Panc1 (cell line): Measurements from ENCODE around the gene XRCC4. TPM values are rescaled to one million over a fixed set of nuclear protein-coding genes. Genes with fewer than 3 reads are reported as not detected.

Experiments used
- ATAC-seq: fragments of 200-7000 bp; cut with Tn5 transposase; 2 replicates; pipeline ENCODE4 v1.9.1; 2020; ENCODE audit warnings: mild to moderate bottlenecking, moderate library complexity
- BruUV-seq: library from RNA; stranded (reverse); fragments of 400-500 nt; replicated peaks from 2 replicates; lab custom pipeline; 2021; lab: Mats Ljungman, UMichigan
- CTCF ChIA-PET: fragments of 300-600 bp; sonication (Branson Sonifier 250); formaldehyde crosslinking; loops from one replicate; lab custom pipeline; 2022; ENCODE audit warnings: antibody characterized with exemption; lab: Charles Lee
- POLR2A ChIA-PET: fragments of 300-600 bp; sonication (Branson Sonifier 250); formaldehyde crosslinking; loops from one replicate; lab custom pipeline; 2022; ENCODE audit warnings: antibody characterized with exemption; lab: Charles Lee
- DNase-seq: peaks from one replicate; pipeline ENCODE4 v3.0.0-alpha.2; 2010; ENCODE audit warnings: low read depth, low spot score
- H3K27ac ChIP-seq: 2 replicates; pipeline ENCODE4 v1.5.1; 2011; ENCODE audit warnings: mild to moderate bottlenecking, low read length, inconsistent platforms
- H3K27me3 ChIP-seq: fragments of 200-500 bp; sonication (Bioruptor generic); 2 replicates; pipeline ENCODE4 v1.6.0; 2014; ENCODE audit warnings: low read length, inconsistent platforms; ENCODE audit not compliant: control insufficient read depth, insufficient read depth
- H3K36me3 ChIP-seq: fragments of 200-500 bp; sonication (Bioruptor generic); 2 replicates; pipeline ENCODE4 v1.5.1; 2014; ENCODE audit warnings: inconsistent platforms, mild to moderate bottlenecking, low read length, moderate library complexity; ENCODE audit not compliant: control insufficient read depth, insufficient read depth
- H3K4me1 ChIP-seq: 2 replicates; pipeline ENCODE4 v1.5.1; 2011; ENCODE audit warnings: inconsistent platforms, mild to moderate bottlenecking, low read length, moderate library complexity; ENCODE audit not compliant: control insufficient read depth, insufficient read depth
- H3K4me3 ChIP-seq, 2 experiments: 2 replicates each; pipeline ENCODE4 v1.5.1; 2011 to 2012; ENCODE audit warnings: low read depth in 2 of 2, low read length in 2 of 2, mild to moderate bottlenecking in 2 of 2, inconsistent platforms in 1 of 2, moderate library complexity in 1 of 2
- H3K9me3 ChIP-seq: fragments of 200-500 bp; sonication (Bioruptor generic); 2 replicates; pipeline ENCODE4 v1.5.1; 2014; ENCODE audit warnings: low read depth, mild to moderate bottlenecking, inconsistent platforms, low read length, moderate library complexity; ENCODE audit not compliant: control insufficient read depth, insufficient read depth
- POLR2AphosphoS5 ChIP-seq: IDR thresholded peaks from 2 replicates; pipeline ENCODE4 v1.6.1; 2012; ENCODE audit warnings: mild to moderate bottlenecking, low read depth, low read length, moderate library complexity
- SIN3A ChIP-seq: IDR thresholded peaks from 2 replicates; pipeline ENCODE4 v1.6.1; 2012; ENCODE audit warnings: low read depth, mild to moderate bottlenecking, low read length, moderate library complexity, borderline replicate concordance; ENCODE audit not compliant: insufficient read depth
- TCF7L2 ChIP-seq: IDR thresholded peaks from 2 replicates; pipeline ENCODE4 v1.6.1; 2011; ENCODE audit warnings: mild to moderate bottlenecking, low read depth, low read length, inconsistent platforms
- in situ Hi-C: cut with HindIII; loops from 2 replicates; pipeline ENCODE4 v1.10.0; 2016; ENCODE audit warnings: low sequenced_read_pairs, low pct_unique_long_range_greater_than_20kb
- intact Hi-C: fragments of 100-400 bp; cut with micrococcal nuclease; formaldehyde crosslinking; loops from one replicate; pipeline ENCODE4 v1.10.0; 2022; ENCODE audit not compliant: unreplicated experiment
- total RNA-seq: library from RNA; stranded (reverse); gene quantifications from one replicate; pipeline ENCODE4 v1.2.1, GENCODE V29; 2021; ENCODE audit not compliant: unreplicated experiment
- TF ChIP-seq, protein P1 (sequence below): fragments of 450-650 bp; IDR thresholded peaks from 2 replicates; pipeline ENCODE4 v1.5.1; 2017; ENCODE audit warnings: mild to moderate bottlenecking
- TF ChIP-seq, protein P2 (sequence below), 2 experiments: IDR thresholded peaks; 2 replicates each; pipeline ENCODE4 v1.6.1; 2011 to 2012; ENCODE audit warnings: low read depth in 2 of 2, control low read depth in 1 of 2, low read length in 1 of 2, mild to moderate bottlenecking in 1 of 2, moderate library complexity in 1 of 2; ENCODE audit not compliant: insufficient read depth in 1 of 2

The XRCC4 gene
- total RNA-seq, 1 experiment from 2014 or later = 12.5 TPM

DNA sequence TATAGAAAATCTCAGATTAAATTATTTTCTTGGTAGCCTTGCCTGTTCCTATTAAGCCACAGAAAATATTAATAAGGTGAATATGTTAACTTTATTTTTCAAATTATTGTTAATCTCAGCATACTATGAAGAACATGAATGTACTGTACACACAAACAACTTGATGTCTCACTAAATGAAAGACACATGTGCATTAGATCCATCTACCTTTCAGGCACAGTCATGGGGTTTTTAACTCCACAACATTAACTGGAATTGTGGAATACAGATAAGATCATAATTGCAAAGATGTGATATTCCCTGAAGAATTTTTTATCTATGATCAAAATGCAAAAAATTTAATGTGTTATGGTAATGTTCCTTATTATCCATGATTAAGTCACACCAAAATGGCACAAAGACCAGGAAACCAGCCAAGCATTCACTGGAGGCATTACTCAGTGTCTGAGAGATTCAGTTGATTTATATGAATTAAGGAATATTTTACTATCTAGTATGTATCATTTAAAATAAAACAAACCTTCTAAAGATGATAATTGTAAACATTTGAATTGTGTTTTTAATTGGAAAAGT, 244.2 kb downstream of the XRCC4 start:
- no peak for ATAC-seq
- Histone ChIP-seq H3K4me3 (no peak overlapping the region), H3K9me3 (no peaks in the 10 kb centered on the region), H3K4me1 (peaks cover 4% of the 10 kb centered on the region; the same call in 1 of the 2 replicates), H3K27ac (no peak overlapping the region), H3K27me3 (no peaks in the 10 kb centered on the region), H3K36me3 (no peaks in the 10 kb centered on the region)
- in situ Hi-C loops (no loop called here), intact Hi-C loops (no loop called here)
- DNase-seq = no peak
- ChIA-PET POLR2A (no interaction called here), CTCF (no interaction called here)
- TF ChIP-seq TCF7L2 = no peak
- TF ChIP-seq, protein P1, sequence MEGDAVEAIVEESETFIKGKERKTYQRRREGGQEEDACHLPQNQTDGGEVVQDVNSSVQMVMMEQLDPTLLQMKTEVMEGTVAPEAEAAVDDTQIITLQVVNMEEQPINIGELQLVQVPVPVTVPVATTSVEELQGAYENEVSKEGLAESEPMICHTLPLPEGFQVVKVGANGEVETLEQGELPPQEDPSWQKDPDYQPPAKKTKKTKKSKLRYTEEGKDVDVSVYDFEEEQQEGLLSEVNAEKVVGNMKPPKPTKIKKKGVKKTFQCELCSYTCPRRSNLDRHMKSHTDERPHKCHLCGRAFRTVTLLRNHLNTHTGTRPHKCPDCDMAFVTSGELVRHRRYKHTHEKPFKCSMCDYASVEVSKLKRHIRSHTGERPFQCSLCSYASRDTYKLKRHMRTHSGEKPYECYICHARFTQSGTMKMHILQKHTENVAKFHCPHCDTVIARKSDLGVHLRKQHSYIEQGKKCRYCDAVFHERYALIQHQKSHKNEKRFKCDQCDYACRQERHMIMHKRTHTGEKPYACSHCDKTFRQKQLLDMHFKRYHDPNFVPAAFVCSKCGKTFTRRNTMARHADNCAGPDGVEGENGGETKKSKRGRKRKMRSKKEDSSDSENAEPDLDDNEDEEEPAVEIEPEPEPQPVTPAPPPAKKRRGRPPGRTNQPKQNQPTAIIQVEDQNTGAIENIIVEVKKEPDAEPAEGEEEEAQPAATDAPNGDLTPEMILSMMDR = no peak
- TF ChIP-seq POLR2AphosphoS5 = no peak
- TF ChIP-seq, protein P2, sequence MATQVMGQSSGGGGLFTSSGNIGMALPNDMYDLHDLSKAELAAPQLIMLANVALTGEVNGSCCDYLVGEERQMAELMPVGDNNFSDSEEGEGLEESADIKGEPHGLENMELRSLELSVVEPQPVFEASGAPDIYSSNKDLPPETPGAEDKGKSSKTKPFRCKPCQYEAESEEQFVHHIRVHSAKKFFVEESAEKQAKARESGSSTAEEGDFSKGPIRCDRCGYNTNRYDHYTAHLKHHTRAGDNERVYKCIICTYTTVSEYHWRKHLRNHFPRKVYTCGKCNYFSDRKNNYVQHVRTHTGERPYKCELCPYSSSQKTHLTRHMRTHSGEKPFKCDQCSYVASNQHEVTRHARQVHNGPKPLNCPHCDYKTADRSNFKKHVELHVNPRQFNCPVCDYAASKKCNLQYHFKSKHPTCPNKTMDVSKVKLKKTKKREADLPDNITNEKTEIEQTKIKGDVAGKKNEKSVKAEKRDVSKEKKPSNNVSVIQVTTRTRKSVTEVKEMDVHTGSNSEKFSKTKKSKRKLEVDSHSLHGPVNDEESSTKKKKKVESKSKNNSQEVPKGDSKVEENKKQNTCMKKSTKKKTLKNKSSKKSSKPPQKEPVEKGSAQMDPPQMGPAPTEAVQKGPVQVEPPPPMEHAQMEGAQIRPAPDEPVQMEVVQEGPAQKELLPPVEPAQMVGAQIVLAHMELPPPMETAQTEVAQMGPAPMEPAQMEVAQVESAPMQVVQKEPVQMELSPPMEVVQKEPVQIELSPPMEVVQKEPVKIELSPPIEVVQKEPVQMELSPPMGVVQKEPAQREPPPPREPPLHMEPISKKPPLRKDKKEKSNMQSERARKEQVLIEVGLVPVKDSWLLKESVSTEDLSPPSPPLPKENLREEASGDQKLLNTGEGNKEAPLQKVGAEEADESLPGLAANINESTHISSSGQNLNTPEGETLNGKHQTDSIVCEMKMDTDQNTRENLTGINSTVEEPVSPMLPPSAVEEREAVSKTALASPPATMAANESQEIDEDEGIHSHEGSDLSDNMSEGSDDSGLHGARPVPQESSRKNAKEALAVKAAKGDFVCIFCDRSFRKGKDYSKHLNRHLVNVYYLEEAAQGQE (IDR thresholded peaks at IDR 0.05; ENCODE audit: insufficient read depth in 1 of 2, low read depth in 2 of 2, low read length in 1 of 2) = no peak
- TF ChIP-seq SIN3A = no peak
- no TSS peak for BruUV-seq

DNA sequence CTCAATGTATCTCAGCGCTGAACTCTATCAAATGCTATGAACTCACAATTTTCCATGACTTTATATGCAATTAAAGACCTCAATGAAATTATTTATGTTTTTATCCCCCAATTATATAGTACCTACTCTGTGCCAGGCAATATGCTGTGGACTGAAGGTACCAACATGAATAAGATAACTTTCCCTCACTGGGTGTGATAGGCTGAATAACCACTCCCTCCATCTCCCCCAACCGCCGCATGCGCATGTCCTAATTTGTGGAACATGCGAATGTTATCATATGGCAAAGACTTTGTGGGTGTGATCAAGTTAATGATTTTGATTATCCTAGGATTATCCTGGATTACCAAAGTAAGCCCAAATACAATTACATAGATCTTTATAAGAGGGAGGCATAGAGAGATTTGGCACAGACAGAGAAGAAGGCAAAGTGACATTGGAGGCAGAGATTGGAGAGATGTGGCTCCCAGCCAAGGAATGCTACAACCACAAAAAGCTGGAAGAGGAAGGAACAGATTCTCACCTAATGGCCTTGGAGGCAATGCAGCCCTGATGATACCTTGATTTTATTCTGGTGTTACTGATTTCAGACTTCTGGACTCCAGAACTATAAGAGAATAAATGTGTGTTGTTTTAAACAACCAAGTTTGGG, 245.1 kb downstream of the XRCC4 start:
- H3K27ac ChIP-seq = no peak overlapping the region
- no peak for DNase-seq

More for the DNA sequence above, 245.1 kb downstream of the XRCC4 start:
- BruUV-seq = no TSS peak
- ChIA-PET POLR2A (no interaction called here), CTCF (no interaction called here)
- Histone ChIP-seq H3K4me3 (no peak overlapping the region), H3K27me3 (no peaks in the 10 kb centered on the region), H3K36me3 (no peaks in the 10 kb centered on the region), H3K4me1 (peaks cover 4% of the 10 kb centered on the region; the same call in 1 of the 2 replicates), H3K9me3 (no peaks in the 10 kb centered on the region)
- in situ Hi-C loops = no loop called here
- ATAC-seq = no peak
- intact Hi-C loops = no loop called here
- TF ChIP-seq POLR2AphosphoS5 (no peak), SIN3A (no peak), TCF7L2 (no peak)
- TF ChIP-seq, protein P1 = no peak
- TF ChIP-seq, protein P2 (IDR thresholded peaks at IDR 0.05; ENCODE audit: insufficient read depth in 1 of 2, low read depth in 2 of 2, low read length in 1 of 2) = no peak
